HCT116 (cell line): ENCODE data around the gene HCRT.

Experiments used
- CTCF ChIP-seq, 3 experiments: fragments of 200-600 bp in 1 of 3; sonication (generic) in 1 of 3; IDR thresholded peaks in 2 of 3; conservative IDR thresholded peaks in 1 of 3; 2 replicates each; pipeline ENCODE4 v1.5.1; 2012 to 2017; ENCODE audit warnings: low read depth in 2 of 3, low read length in 2 of 3, antibody characterized with exemption in 1 of 3, borderline replicate concordance in 1 of 3, control low read depth in 1 of 3, mild to moderate bottlenecking in 1 of 3, mixed read lengths in 1 of 3, mixed run types in 1 of 3, moderate library complexity in 1 of 3; ENCODE audit not compliant: insufficient read depth in 1 of 3
- EZH2phosphoT487 ChIP-seq: fragments of 200-600 bp; IDR thresholded peaks from 2 replicates; pipeline ENCODE4 v1.6.1; 2018; ENCODE audit warnings: antibody characterized with exemption, borderline replicate concordance
- FOSL1 ChIP-seq: IDR thresholded peaks from 2 replicates; pipeline ENCODE4 v1.6.1; 2012; ENCODE audit warnings: low read depth
- ZNF274 ChIP-seq: fragments of 200-500 bp; sonication (Bioruptor generic); IDR thresholded peaks from 2 replicates; pipeline ENCODE4 v1.6.1; 2014; ENCODE audit warnings: mild to moderate bottlenecking, low read depth, low read length, inconsistent platforms

- TF ChIP-seq EZH2phosphoT487 (no peak), CTCF (IDR thresholded peaks at IDR 0.05 in 2 of 3, conservative IDR thresholded peaks at IDR 0.05 in 1 of 3; ENCODE audit: borderline replicate concordance in 1 of 3, insufficient read depth in 1 of 3, low read depth in 2 of 3, low read length in 2 of 3) (no peak), ZNF274 (no peak), FOSL1 (no peak)
These were observed 324 bp upstream of the HCRT start for GRCh38 chr17:42185621-42185930.
